Measurements from ENCODE around the gene EPG5.

- TF ChIP-seq CTCF (IDR thresholded peaks at IDR 0.05) (peak in 2 of 3 experiments; percentile 96 to 98), POLR2AphosphoS5 (IDR thresholded peaks at IDR 0.05) (no peak), POLR2A (IDR thresholded peaks at IDR 0.05; ENCODE audit: low read depth) (no peak), EP300 (IDR thresholded peaks at IDR 0.05) (no peak)
Observed at GRCh38 chr18:45879681-45880655, 87.2 kb downstream of the EPG5 start.

Data from esophagus muscularis mucosa (tissue), 4 donors.